ENCODE data around the gene TEP1. TPM values are rescaled to one million over a fixed set of nuclear protein-coding genes. Genes with fewer than 3 reads are reported as not detected.

Gene TEP1
- total and polyA plus RNA-seq, 10 of the 15 experiments (the other 5 are each of a cell fraction or from before 2014, with no cell fraction given): 3.3 to 29.7 (median 16.8) TPM

- no peak overlapping the region for H3K27ac ChIP-seq (ENCODE audit: control insufficient read depth, insufficient read depth)
- peaks cover 12 to 27% of the 10 kb centered on the region in 2 experiments for H3K36me3 ChIP-seq (ENCODE audit: control insufficient read depth in 2 of 2, insufficient read depth in 2 of 2, low read length in 1 of 2)
- peak overlapping the region; percentile 43; the same call in 1 of the 2 replicates for H3K4me2 ChIP-seq (ENCODE audit: control insufficient read depth, insufficient read depth)
- no peak overlapping the region for H3K4me3 ChIP-seq
- FAIRE-seq (no peak), ATAC-seq (no peak), DNase-seq (ENCODE audit: low read depth, low spot score) (no peak)
- WGBS (ENCODE audit: insufficient coverage, insufficient replicate concordance, low lambda C conversion rate, missing lambda C conversion rate): 91% methylated on average over 13 of the region's 13 CpGs
- no TSS peak for BruUV-seq (replicated peaks)
- in situ Hi-C loops (cut with MboI) (no loop called here), intact Hi-C loops (cut with micrococcal nuclease; ENCODE audit: unreplicated experiment) (no loop called here)
- POLR2A ChIA-PET: no interaction called here
- H4K20me1 ChIP-seq (ENCODE audit: control insufficient read depth, insufficient read depth): no peaks in the 10 kb centered on the region
- peaks cover 6% of the 10 kb centered on the region for H3K4me1 ChIP-seq (ENCODE audit: control insufficient read depth, insufficient read depth, low read length)
- CTCF ChIA-PET: interaction anchor here (1.8 to 4.7 kb wide), 3 partner anchors 13 to 43 kb away, joined by 5 to 48 read pairs (median 9); partner anchors contain the start of gene TEP1
- no peak overlapping the region for H3K9ac ChIP-seq (ENCODE audit: control insufficient read depth, insufficient read depth, low read length)
- no peaks in the 10 kb centered on the region for H3K27me3 ChIP-seq (replicated peaks in 1 of 2; ENCODE audit: control insufficient read depth in 2 of 2, insufficient read depth in 2 of 2, low read length in 1 of 2)
- H2AFZ ChIP-seq (ENCODE audit: control insufficient read depth, low read depth, low read length): no peak overlapping the region
- SMC1A ChIA-PET (ENCODE audit: uncharacterized antibody, unreplicated experiment): interaction anchor here (2.6 to 3.0 kb wide), 3 partner anchors 36 to 129 kb away, joined by 9 to 27 read pairs (median 17); no protein-coding TSS in a partner anchor
- no peaks in the 10 kb centered on the region for H3K9me3 ChIP-seq (replicated peaks; ENCODE audit: control insufficient read depth, insufficient read depth, low read length)
- RAD21 ChIA-PET (ENCODE audit: unreplicated experiment): interaction anchor here (2.9 kb wide), 1 partner anchor 42 kb away, joined by 17 read pairs; no protein-coding TSS in a partner anchor
- peaks cover 57% of the 10 kb centered on the region for H3K79me2 ChIP-seq (ENCODE audit: control insufficient read depth, insufficient read depth, low read length)
- TF ChIP-seq USF1 (IDR thresholded peaks at IDR 0.05; ENCODE audit: borderline replicate concordance, extremely low read length, insufficient read depth, low read depth, low read length) (no peak), JUNB (IDR thresholded peaks at IDR 0.05) (no peak), POLR2AphosphoS5 (IDR thresholded peaks at IDR 0.05; ENCODE audit: low read length) (peak; percentile 40), REST (IDR thresholded peaks at IDR 0.05; ENCODE audit: low read depth, low read length) (no peak), EED (IDR thresholded peaks at IDR 0.05; ENCODE audit: low read depth) (no peak), MTA3 (IDR thresholded peaks at IDR 0.05; ENCODE audit: borderline replicate concordance, low read length) (peak; percentile 28), PBX3 (IDR thresholded peaks at IDR 0.05; ENCODE audit: insufficient replicate concordance, low read depth, low read length) (no peak), FOXK2 (IDR thresholded peaks at IDR 0.05) (no peak), JUND (IDR thresholded peaks at IDR 0.05; ENCODE audit: low read depth, low read length) (no peak), ZNF24 (IDR thresholded peaks at IDR 0.05) (no peak), SMARCA5 (IDR thresholded peaks at IDR 0.05) (no peak), FOXM1 (IDR thresholded peaks at IDR 0.05; ENCODE audit: low read depth, low read length) (no peak), ATF2 (IDR thresholded peaks at IDR 0.05; ENCODE audit: low read length) (no peak), SREBF1 (IDR thresholded peaks at IDR 0.05; ENCODE audit: low read length) (no peak), PML (IDR thresholded peaks at IDR 0.05; ENCODE audit: low read length) (no peak), PAX5 (IDR thresholded peaks at IDR 0.05; ENCODE audit: borderline replicate concordance, low read depth, low read length) (no peak), EGR1 (IDR thresholded peaks at IDR 0.05; ENCODE audit: borderline replicate concordance in 1 of 2, low read depth in 2 of 2, low read length in 2 of 2) (no peak), ZSCAN29 (IDR thresholded peaks at IDR 0.05) (no peak), SP1 (IDR thresholded peaks at IDR 0.05; ENCODE audit: low read depth, low read length) (no peak), POLR2AphosphoS2 (IDR thresholded peaks at IDR 0.05; ENCODE audit: low read depth, low read length) (peak; percentile 66; the same call in 1 of the 2 replicates)
These were observed 43.7 kb upstream of the TEP1 start for GRCh38 chr14:20456971-20457370.
